NCI-H187 treated with DMSO at 0.1 percent for 48 hours (cell line): ENCODE results near the gene MCAT.

ENCODE experiments used
- DNase-seq: peaks from one replicate; lab custom pipeline; 2025; lab: John Stamatoyannopoulos, UW

Gene MCAT

GRCh38 chr22:43090130-43090789, 52.9 kb downstream of the MCAT start:
- DNase-seq, result peak; percentile 36

GRCh38 chr22:43088984-43089717, 54.0 kb downstream of the MCAT start, which contains the start of gene TTLL1:
TTLL1 (minus strand) TSS chr22:43089391; CDS start chr22:43075586, 13,805 bp downstream.
- peak; percentile 62 for DNase-seq

DNA sequence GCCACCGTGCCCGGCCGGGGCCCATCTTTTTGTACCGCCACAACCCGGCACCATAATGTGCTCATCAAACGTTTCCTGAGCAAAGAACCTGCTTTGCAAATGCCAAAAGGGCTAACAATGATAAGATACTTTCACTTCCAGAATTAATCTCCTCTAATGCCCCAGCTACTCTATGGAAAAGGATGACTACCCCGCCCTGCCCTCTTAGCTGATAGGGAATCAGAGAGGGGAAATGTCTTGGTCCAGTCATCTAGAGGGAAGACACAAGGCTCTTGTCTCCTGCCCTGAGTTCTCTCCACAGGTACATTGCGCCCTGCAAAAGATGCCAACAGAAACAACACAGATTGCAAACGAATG, 54.6 kb downstream of the MCAT start:
- DNase-seq, result no peak

- DNase-seq, result no peak
Observed at GRCh38 chr22:43085658-43086606, 57.3 kb downstream of the MCAT start.
